ENCODE results near the gene CDC14A. TPM values are rescaled to one million over a fixed set of nuclear protein-coding genes. Genes with fewer than 3 reads are reported as not detected.

The CDC14A gene
- total and polyA plus RNA-seq, 2 of the 8 experiments (the other 6 are each of a cell fraction or from before 2014, with no cell fraction given): 3.2 to 8.9 TPM

DNA sequence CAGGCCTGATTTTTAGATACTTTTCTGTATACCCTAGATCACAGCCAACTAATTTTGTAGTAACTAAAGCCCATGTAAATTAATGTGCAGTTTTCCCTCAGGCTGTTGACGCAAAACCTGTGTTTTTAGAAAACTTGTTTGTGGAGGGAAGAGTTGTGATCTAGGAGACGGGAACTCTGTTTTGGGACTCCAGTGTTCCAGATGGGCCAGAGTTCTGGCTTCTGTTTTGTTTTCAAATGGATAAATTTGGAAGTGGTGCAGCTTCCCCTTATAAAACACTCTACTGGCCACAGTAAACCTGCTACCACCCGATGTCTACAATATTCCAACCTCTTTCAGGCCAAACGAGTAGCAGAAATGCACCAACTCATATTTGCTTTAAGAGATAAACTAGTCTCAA is 172.0 kb downstream of the CDC14A start:
- H3K4me3 ChIP-seq (ENCODE audit: extremely low read depth in 1 of 4, insufficient read depth in 2 of 4, low read depth in 3 of 4, low read length in 4 of 4): no peak overlapping the region
- no peak overlapping the region for H3K23ac ChIP-seq (ENCODE audit: insufficient read length)
- ChIA-PET CTCF (ENCODE audit: partially characterized antibody) (interaction anchor here (1.2 to 1.6 kb wide), 2 partner anchors 231 to 344 kb away, joined by 3 to 4 read pairs; no protein-coding TSS in a partner anchor), POLR2A (ENCODE audit: partially characterized antibody) (no interaction called here)
- H3K4me2 ChIP-seq (ENCODE audit: insufficient read depth in 1 of 2, low read depth in 2 of 2, low read length in 2 of 2): no peak overlapping the region
- H3K4me1 ChIP-seq (replicated peaks in 1 of 4; ENCODE audit: control insufficient read depth in 3 of 4, insufficient read depth in 4 of 4, low read length in 3 of 4): no peaks in the 10 kb centered on the region
- no peak overlapping the region for H2BK15ac ChIP-seq (ENCODE audit: low read length)
- no peak overlapping the region for H2BK120ac ChIP-seq (replicated peaks; ENCODE audit: low read depth, low read length)
- no peak overlapping the region for H4K5ac ChIP-seq (ENCODE audit: insufficient read length, low read depth, low read length)
- H3K9me3 ChIP-seq (ENCODE audit: insufficient read depth in 2 of 2, low read depth in 1 of 2, low read length in 1 of 2): no peaks in the 10 kb centered on the region
- FAIRE-seq: no peak
- H3K27ac ChIP-seq (ENCODE audit: low read depth, low read length): no peak overlapping the region
- no peak overlapping the region for H4K91ac ChIP-seq (replicated peaks; ENCODE audit: insufficient read length, low read length)
- H3K9ac ChIP-seq (replicated peaks in 1 of 4; ENCODE audit: extremely low read depth in 1 of 4, low read depth in 3 of 4, low read length in 3 of 4): no peak overlapping the region
- H4K20me1 ChIP-seq (replicated peaks in 1 of 2; ENCODE audit: control insufficient read depth in 1 of 2, insufficient read depth in 2 of 2, low read length in 2 of 2): no peaks in the 10 kb centered on the region
- no peak overlapping the region for H2AK5ac ChIP-seq (ENCODE audit: low read depth, low read length)
- H3K79me2 ChIP-seq (ENCODE audit: control insufficient read depth in 1 of 2, insufficient read depth in 2 of 2, low read length in 2 of 2): no peaks in the 10 kb centered on the region
- no peak overlapping the region for H2BK5ac ChIP-seq (ENCODE audit: low read depth, low read length)
- H2BK20ac ChIP-seq (ENCODE audit: low read length): no peak overlapping the region
- DNase-seq (ENCODE audit: low read depth in 1 of 2, low spot score in 2 of 2): no peak
- H3K79me1 ChIP-seq (ENCODE audit: low read depth, low read length): no peaks in the 10 kb centered on the region
- no peak overlapping the region for H2AFZ ChIP-seq (ENCODE audit: low read length)
- H3K4ac ChIP-seq (replicated peaks; ENCODE audit: insufficient read length, low read depth, low read length): no peak overlapping the region
- no peak overlapping the region for H3K18ac ChIP-seq (ENCODE audit: extremely low read depth, low read length)
- H3K27me3 ChIP-seq (replicated peaks in 1 of 4; ENCODE audit: control insufficient read depth in 3 of 4, extremely low read depth in 1 of 4, insufficient read depth in 3 of 4, low read length in 3 of 4): no peaks in the 10 kb centered on the region
- no peaks in the 10 kb centered on the region for H3K23me2 ChIP-seq (ENCODE audit: low read depth, low read length)
- H4K8ac ChIP-seq (ENCODE audit: extremely low read depth, insufficient read depth, low read length): no peak overlapping the region
- H3K36me3 ChIP-seq (ENCODE audit: control insufficient read depth in 2 of 4, insufficient read depth in 4 of 4, low read length in 3 of 4): no peaks in the 10 kb centered on the region
- WGBS, 2 experiments (ENCODE audit: extremely low coverage in 1 of 2, insufficient coverage in 1 of 2, insufficient read length in 1 of 2, insufficient replicate concordance in 2 of 2, low coverage in 1 of 2, low lambda C conversion rate in 2 of 2, missing lambda C conversion rate in 1 of 2): 91% methylated on average over 4 of the region's 4 CpGs; no CpG with 5 or more reads in 1 of the 2 experiments
- no peak overlapping the region for H2BK12ac ChIP-seq (ENCODE audit: low read depth, low read length)
- H3K56ac ChIP-seq (replicated peaks; ENCODE audit: insufficient read length, low read depth, low read length): no peak overlapping the region
- H3K14ac ChIP-seq (ENCODE audit: insufficient read length): no peak overlapping the region
- TF ChIP-seq KDM1A (IDR thresholded peaks at IDR 0.05; ENCODE audit: borderline replicate concordance, low read length) (no peak), TEAD4 (IDR thresholded peaks at IDR 0.05; ENCODE audit: low read depth, low read length) (no peak), TCF12 (IDR thresholded peaks at IDR 0.05; ENCODE audit: low read depth, low read length) (no peak), GABPA (IDR thresholded peaks at IDR 0.05; ENCODE audit: borderline replicate concordance, insufficient read depth, low read length) (no peak), ZNF274 (IDR thresholded peaks at IDR 0.05; ENCODE audit: borderline replicate concordance, extremely low read depth, low read length) (no peak), EGR1 (IDR thresholded peaks at IDR 0.05; ENCODE audit: borderline replicate concordance, low read depth, low read length) (no peak), CHD1 (IDR thresholded peaks at IDR 0.05; ENCODE audit: low read depth, low read length) (no peak), SIN3A (conservative IDR thresholded peaks at IDR 0.05 in 1 of 2, IDR thresholded peaks at IDR 0.05 in 1 of 2; ENCODE audit: low read depth in 1 of 2, low read length in 2 of 2) (no peak), RBBP5 (IDR thresholded peaks at IDR 0.05; ENCODE audit: borderline replicate concordance, low read depth, low read length) (no peak)

Measured in H1 (cell line).